ENCODE results near the gene ACE. TPM values are rescaled to one million over a fixed set of nuclear protein-coding genes. Genes with fewer than 3 reads are reported as not detected.

ACE gene
- total RNA-seq, 1 donor from 2014 or later, result 1.0 TPM

GRCh38 chr17:63524051-63524450, 47.2 kb downstream of the ACE start:
- no peak for FAIRE-seq
- Histone ChIP-seq H4K20me1 (ENCODE audit: insufficient read depth, low read length) (peaks cover 2% of the 10 kb centered on the region), H3K79me2 (ENCODE audit: insufficient read depth, low read length) (no peaks in the 10 kb centered on the region), H3K4me3 (ENCODE audit: insufficient read depth, low read depth, low read length) (no peak overlapping the region), H3K9ac (ENCODE audit: low read length) (no peak overlapping the region), H2AFZ (ENCODE audit: low read depth, low read length) (no peak overlapping the region), H3K36me3 (ENCODE audit: insufficient read depth, low read length) (no peaks in the 10 kb centered on the region), H3K27me3 (ENCODE audit: insufficient read depth, low read length) (peaks cover 28% of the 10 kb centered on the region), H3K4me2 (ENCODE audit: low read length) (no peak overlapping the region), H3K9me3 (ENCODE audit: insufficient read depth, low read depth, low read length) (no peaks in the 10 kb centered on the region), H3K4me1 (ENCODE audit: insufficient read depth, low read length) (peaks cover 4% of the 10 kb centered on the region), H3K27ac (ENCODE audit: low read depth, low read length) (no peak overlapping the region)
- no peak for TF ChIP-seq EZH2 (IDR thresholded peaks at IDR 0.05; ENCODE audit: insufficient read depth, low read length)
- TF ChIP-seq CTCF (IDR thresholded peaks at IDR 0.05; ENCODE audit: insufficient read depth, low read depth, low read length), result no peak
- H3K9me3 Mint-ChIP-seq (ENCODE audit: unreplicated experiment), result peaks cover 2% of the 10 kb centered on the region
- H3K36me3 Mint-ChIP-seq (ENCODE audit: low read depth, unreplicated experiment), result no peaks in the 10 kb centered on the region
- peaks cover 52% of the 10 kb centered on the region for H3K27me3 Mint-ChIP-seq (ENCODE audit: low read depth, unreplicated experiment)
- no peak for DNase-seq (ENCODE audit: low read depth)
- no peak overlapping the region for H3K27ac Mint-ChIP-seq (ENCODE audit: unreplicated experiment)
- peak overlapping the region; percentile 73 for H3K4me3 Mint-ChIP-seq (ENCODE audit: unreplicated experiment)
- H3K4me1 Mint-ChIP-seq (ENCODE audit: low read depth, unreplicated experiment), result no peaks in the 10 kb centered on the region

- no peaks in the 10 kb centered on the region for H3K79me2 ChIP-seq (ENCODE audit: insufficient read depth, low read length)
- TF ChIP-seq EZH2 (IDR thresholded peaks at IDR 0.05; ENCODE audit: insufficient read depth, low read length), result no peak
- TF ChIP-seq CTCF (IDR thresholded peaks at IDR 0.05; ENCODE audit: insufficient read depth, low read depth, low read length), result no peak
- Mint-ChIP-seq H3K27me3 (ENCODE audit: low read depth, unreplicated experiment) (peaks cover 52% of the 10 kb centered on the region), H3K9me3 (ENCODE audit: unreplicated experiment) (peaks cover 2% of the 10 kb centered on the region), H3K4me1 (ENCODE audit: low read depth, unreplicated experiment) (no peaks in the 10 kb centered on the region), H3K36me3 (ENCODE audit: low read depth, unreplicated experiment) (no peaks in the 10 kb centered on the region), H3K27ac (ENCODE audit: unreplicated experiment) (no peak overlapping the region), H3K4me3 (ENCODE audit: unreplicated experiment) (no peak overlapping the region)
- H3K9me3 ChIP-seq (ENCODE audit: insufficient read depth, low read depth, low read length), result no peaks in the 10 kb centered on the region
- FAIRE-seq (no peak), DNase-seq (ENCODE audit: low read depth) (no peak)
- H3K27me3 ChIP-seq (ENCODE audit: insufficient read depth, low read length), result peaks cover 28% of the 10 kb centered on the region
- no peak overlapping the region for H3K4me3 ChIP-seq (ENCODE audit: insufficient read depth, low read depth, low read length)
- H4K20me1 ChIP-seq (ENCODE audit: insufficient read depth, low read length), result peaks cover 2% of the 10 kb centered on the region
- H3K36me3 ChIP-seq (ENCODE audit: insufficient read depth, low read length), result no peaks in the 10 kb centered on the region
- no peak overlapping the region for H3K9ac ChIP-seq (ENCODE audit: low read length)
- no peak overlapping the region for H3K4me2 ChIP-seq (ENCODE audit: low read length)
- H3K4me1 ChIP-seq (ENCODE audit: insufficient read depth, low read length), result peaks cover 4% of the 10 kb centered on the region
- no peak overlapping the region for H3K27ac ChIP-seq (ENCODE audit: low read depth, low read length)
- no peak overlapping the region for H2AFZ ChIP-seq (ENCODE audit: low read depth, low read length)
Measured at GRCh38 chr17:63525190-63525946, 48.5 kb downstream of the ACE start.

- H3K27me3 ChIP-seq (ENCODE audit: insufficient read depth, low read length), result peaks cover 28% of the 10 kb centered on the region
- no peak for DNase-seq (ENCODE audit: low read depth)
- Mint-ChIP-seq H3K36me3 (ENCODE audit: low read depth, unreplicated experiment) (no peaks in the 10 kb centered on the region), H3K27me3 (ENCODE audit: low read depth, unreplicated experiment) (peaks cover 43% of the 10 kb centered on the region), H3K9me3 (ENCODE audit: unreplicated experiment) (peaks cover 2% of the 10 kb centered on the region), H3K4me1 (ENCODE audit: low read depth, unreplicated experiment) (no peaks in the 10 kb centered on the region), H3K4me3 (ENCODE audit: unreplicated experiment) (no peak overlapping the region), H3K27ac (ENCODE audit: unreplicated experiment) (no peak overlapping the region)
- no peak overlapping the region for H3K9ac ChIP-seq (ENCODE audit: low read length)
- H3K36me3 ChIP-seq (ENCODE audit: insufficient read depth, low read length), result no peaks in the 10 kb centered on the region
- H3K9me3 ChIP-seq (ENCODE audit: insufficient read depth, low read depth, low read length), result no peaks in the 10 kb centered on the region
- no peak overlapping the region for H3K27ac ChIP-seq (ENCODE audit: low read depth, low read length)
- FAIRE-seq, result no peak
- peaks cover 4% of the 10 kb centered on the region for H3K4me1 ChIP-seq (ENCODE audit: insufficient read depth, low read length)
- no peak overlapping the region for H3K4me2 ChIP-seq (ENCODE audit: low read length)
- TF ChIP-seq CTCF (IDR thresholded peaks at IDR 0.05; ENCODE audit: insufficient read depth, low read depth, low read length), result no peak
- no peak for TF ChIP-seq EZH2 (IDR thresholded peaks at IDR 0.05; ENCODE audit: insufficient read depth, low read length)
- no peaks in the 10 kb centered on the region for H3K79me2 ChIP-seq (ENCODE audit: insufficient read depth, low read length)
- H4K20me1 ChIP-seq (ENCODE audit: insufficient read depth, low read length), result peaks cover 2% of the 10 kb centered on the region
- H3K4me3 ChIP-seq (ENCODE audit: insufficient read depth, low read depth, low read length), result no peak overlapping the region
- no peak overlapping the region for H2AFZ ChIP-seq (ENCODE audit: low read depth, low read length)
Measured at GRCh38 chr17:63526861-63527260, 50.0 kb downstream of the ACE start.

Measured in astrocyte (in vitro differentiated cells and primary cell).